ENCODE measurements around the gene AATF.
A peak's percentile ranks its signal among the peaks of the same experiment; 100 is the strongest.

Gene AATF

GRCh38 chr17:36945140-36945539 lies 3.6 kb upstream of the AATF start:
- H3K27ac Mint-ChIP-seq, result no peak overlapping the region
- H3K36me3 Mint-ChIP-seq, result peaks cover 9% of the 10 kb centered on the region
- H3K9me3 Mint-ChIP-seq, result no peaks in the 10 kb centered on the region
- peaks cover 41% of the 10 kb centered on the region for H3K27me3 Mint-ChIP-seq
- H3K4me1 Mint-ChIP-seq, result peaks cover 39% of the 10 kb centered on the region
- no peak overlapping the region for H3K4me3 Mint-ChIP-seq

GRCh38 chr17:36945959-36946725 lies 2.6 kb upstream of the AATF start:
- peaks cover 43% of the 10 kb centered on the region for H3K4me1 Mint-ChIP-seq
- peaks cover 13% of the 10 kb centered on the region for H3K36me3 Mint-ChIP-seq
- H3K4me3 Mint-ChIP-seq, result no peak overlapping the region
- H3K27ac Mint-ChIP-seq, result no peak overlapping the region
- H3K27me3 Mint-ChIP-seq, result peaks cover 32% of the 10 kb centered on the region
- no peaks in the 10 kb centered on the region for H3K9me3 Mint-ChIP-seq

GRCh38 chr17:36946726-36947091 lies 2.0 kb upstream of the AATF start:
- peaks cover 43% of the 10 kb centered on the region for H3K4me1 Mint-ChIP-seq
- H3K27me3 Mint-ChIP-seq, result peaks cover 26% of the 10 kb centered on the region
- H3K27ac Mint-ChIP-seq, result no peak overlapping the region
- peaks cover 13% of the 10 kb centered on the region for H3K36me3 Mint-ChIP-seq
- no peaks in the 10 kb centered on the region for H3K9me3 Mint-ChIP-seq
- no peak overlapping the region for H3K4me3 Mint-ChIP-seq

- no peaks in the 10 kb centered on the region for H3K9me3 Mint-ChIP-seq
- H3K4me3 Mint-ChIP-seq, result peak overlapping the region; percentile 100
- H3K36me3 Mint-ChIP-seq, result peaks cover 26% of the 10 kb centered on the region
- H3K27ac Mint-ChIP-seq, result peak overlapping the region; percentile 64
- peaks cover 25% of the 10 kb centered on the region for H3K27me3 Mint-ChIP-seq
- peaks cover 56% of the 10 kb centered on the region for H3K4me1 Mint-ChIP-seq
Observed at GRCh38 chr17:36947922-36948716, 635 bp upstream of the AATF start.

- peaks cover 19% of the 10 kb centered on the region for H3K27me3 Mint-ChIP-seq
- H3K4me3 Mint-ChIP-seq, result peak overlapping the region; percentile 100
- H3K36me3 Mint-ChIP-seq, result peaks cover 31% of the 10 kb centered on the region
- H3K9me3 Mint-ChIP-seq, result no peaks in the 10 kb centered on the region
- H3K4me1 Mint-ChIP-seq, result peaks cover 59% of the 10 kb centered on the region
- peak overlapping the region; percentile 91 for H3K27ac Mint-ChIP-seq
Observed at GRCh38 chr17:36949461-36949927, 740 bp downstream of the AATF start.

GRCh38 chr17:36950027-36950426 lies 1.3 kb downstream of the AATF start:
- peaks cover 65% of the 10 kb centered on the region for H3K4me1 Mint-ChIP-seq
- H3K27ac Mint-ChIP-seq, result no peak overlapping the region
- H3K36me3 Mint-ChIP-seq, result peaks cover 34% of the 10 kb centered on the region
- H3K9me3 Mint-ChIP-seq, result no peaks in the 10 kb centered on the region
- H3K4me3 Mint-ChIP-seq, result peak overlapping the region; percentile 100
- peaks cover 13% of the 10 kb centered on the region for H3K27me3 Mint-ChIP-seq

GRCh38 chr17:36951084-36951789 lies 2.5 kb downstream of the AATF start:
- H3K27ac Mint-ChIP-seq, result no peak overlapping the region
- peak overlapping the region; percentile 100 for H3K4me3 Mint-ChIP-seq
- peaks cover 72% of the 10 kb centered on the region for H3K4me1 Mint-ChIP-seq
- H3K9me3 Mint-ChIP-seq, result no peaks in the 10 kb centered on the region
- H3K36me3 Mint-ChIP-seq, result peaks cover 37% of the 10 kb centered on the region
- peaks cover 9% of the 10 kb centered on the region for H3K27me3 Mint-ChIP-seq

- peaks cover 21% of the 10 kb centered on the region for H3K36me3 Mint-ChIP-seq
- H3K4me1 Mint-ChIP-seq, result peaks cover 82% of the 10 kb centered on the region
- H3K9me3 Mint-ChIP-seq, result no peaks in the 10 kb centered on the region
- no peak overlapping the region for H3K4me3 Mint-ChIP-seq
- H3K27me3 Mint-ChIP-seq, result no peaks in the 10 kb centered on the region
- H3K27ac Mint-ChIP-seq, result no peak overlapping the region
Observed at GRCh38 chr17:36971508-36971907, 22.8 kb downstream of the AATF start.

GRCh38 chr17:36972186-36972700 lies 23.5 kb downstream of the AATF start:
- H3K27ac Mint-ChIP-seq, result no peak overlapping the region
- H3K36me3 Mint-ChIP-seq, result peaks cover 20% of the 10 kb centered on the region

GRCh38 chr17:36972905-36973304 lies 24.2 kb downstream of the AATF start:
- H3K36me3 Mint-ChIP-seq, result peaks cover 17% of the 10 kb centered on the region
- H3K27me3 Mint-ChIP-seq, result no peaks in the 10 kb centered on the region
- no peaks in the 10 kb centered on the region for H3K9me3 Mint-ChIP-seq
- no peak overlapping the region for H3K27ac Mint-ChIP-seq
- H3K4me3 Mint-ChIP-seq, result no peak overlapping the region
- H3K4me1 Mint-ChIP-seq, result peaks cover 82% of the 10 kb centered on the region

More at GRCh38 chr17:36972186-36972700, 23.5 kb downstream of the AATF start:
- peaks cover 83% of the 10 kb centered on the region for H3K4me1 Mint-ChIP-seq
- H3K9me3 Mint-ChIP-seq, result no peaks in the 10 kb centered on the region
- no peaks in the 10 kb centered on the region for H3K27me3 Mint-ChIP-seq
- H3K4me3 Mint-ChIP-seq, result no peak overlapping the region

- Mint-ChIP-seq H3K27me3 (no peaks in the 10 kb centered on the region), H3K36me3 (peaks cover 11% of the 10 kb centered on the region), H3K4me3 (no peak overlapping the region), H3K27ac (no peak overlapping the region), H3K9me3 (no peaks in the 10 kb centered on the region), H3K4me1 (peaks cover 82% of the 10 kb centered on the region)
Observed at GRCh38 chr17:36975922-36976515, 27.3 kb downstream of the AATF start.

GRCh38 chr17:36977066-36977465 lies 28.3 kb downstream of the AATF start:
- Mint-ChIP-seq H3K27me3 (no peaks in the 10 kb centered on the region), H3K36me3 (peaks cover 16% of the 10 kb centered on the region), H3K9me3 (no peaks in the 10 kb centered on the region), H3K4me3 (no peak overlapping the region), H3K27ac (peak overlapping the region; percentile 46), H3K4me1 (peaks cover 82% of the 10 kb centered on the region)

- no peaks in the 10 kb centered on the region for H3K9me3 Mint-ChIP-seq
- H3K36me3 Mint-ChIP-seq, result peaks cover 18% of the 10 kb centered on the region
- peaks cover 79% of the 10 kb centered on the region for H3K4me1 Mint-ChIP-seq
- no peaks in the 10 kb centered on the region for H3K27me3 Mint-ChIP-seq
- H3K27ac Mint-ChIP-seq, result no peak overlapping the region
- H3K4me3 Mint-ChIP-seq, result no peak overlapping the region
Observed at GRCh38 chr17:36977568-36977967, 28.8 kb downstream of the AATF start.

GRCh38 chr17:36978810-36979564 lies 30.2 kb downstream of the AATF start:
- peaks cover 75% of the 10 kb centered on the region for H3K4me1 Mint-ChIP-seq
- H3K9me3 Mint-ChIP-seq, result no peaks in the 10 kb centered on the region
- H3K36me3 Mint-ChIP-seq, result peaks cover 20% of the 10 kb centered on the region
- no peak overlapping the region for H3K27ac Mint-ChIP-seq
- H3K4me3 Mint-ChIP-seq, result no peak overlapping the region
- no peaks in the 10 kb centered on the region for H3K27me3 Mint-ChIP-seq

Data from activated naive CD4-positive, alpha-beta T cell treated with anti-CD3 and anti-CD28 coated beads, Interleukin-2, amount 50 U/mL, for 24 hours (primary cell).